ENCODE data around the gene NCAPH2.

The NCAPH2 gene

GRCh38 chr22:50550395-50550794 lies 42.4 kb downstream of the NCAPH2 start:
- FAIRE-seq = no peak

- FAIRE-seq = no peak
Observed at GRCh38 chr22:50551160-50551752, 43.2 kb downstream of the NCAPH2 start.

GRCh38 chr22:50553310-50553709 lies 45.3 kb downstream of the NCAPH2 start:
- no peak for FAIRE-seq

GRCh38 chr22:50556703-50557102 lies 48.7 kb downstream of the NCAPH2 start:
- FAIRE-seq = no peak

- no peak for FAIRE-seq
Observed at GRCh38 chr22:50560034-50560433, 52.0 kb downstream of the NCAPH2 start.

- FAIRE-seq = no peak
Observed at GRCh38 chr22:50561401-50562358, 53.7 kb downstream of the NCAPH2 start.

- FAIRE-seq = no peak
Observed at GRCh38 chr22:50562523-50563412, 54.7 kb downstream of the NCAPH2 start, which contains the start of gene SYCE3. SYCE3 (minus strand) TSS chr22:50562919; CDS start chr22:50556405, 6,514 bp downstream.

- FAIRE-seq = no peak
Observed at GRCh38 chr22:50563413-50564160, 55.6 kb downstream of the NCAPH2 start.

GRCh38 chr22:50564289-50564688 lies 56.3 kb downstream of the NCAPH2 start:
- no peak for FAIRE-seq

- FAIRE-seq = no peak
Observed at GRCh38 chr22:50567721-50568252, 59.8 kb downstream of the NCAPH2 start.

GRCh38 chr22:50568626-50569025 lies 60.6 kb downstream of the NCAPH2 start:
- FAIRE-seq = no peak

- no peak for FAIRE-seq
Observed at GRCh38 chr22:50569041-50569459, 61.0 kb downstream of the NCAPH2 start.

GRCh38 chr22:50569896-50570535 lies 62.0 kb downstream of the NCAPH2 start:
- no peak for FAIRE-seq

- FAIRE-seq = no peak
Observed at GRCh38 chr22:50570861-50571260, 62.8 kb downstream of the NCAPH2 start.

- FAIRE-seq = no peak
Observed at GRCh38 chr22:50571264-50572175, 63.5 kb downstream of the NCAPH2 start.

- FAIRE-seq = no peak
Observed at GRCh38 chr22:50572965-50573364, 64.9 kb downstream of the NCAPH2 start.

GRCh38 chr22:50573491-50574382 lies 65.7 kb downstream of the NCAPH2 start:
- no peak for FAIRE-seq

GRCh38 chr22:50574383-50574755 lies 66.3 kb downstream of the NCAPH2 start:
- no peak for FAIRE-seq

Data from islet of Langerhans (tissue), 1 donor.